IMR-90 (cell line): ENCODE data around the gene OR11G2. TPM values are rescaled to one million over a fixed set of nuclear protein-coding genes. Genes with fewer than 3 reads are reported as not detected.

Experiments
- ATAC-seq: fragments of 200-7000 bp; cut with Tn5 transposase; 2 replicates; pipeline ENCODE4 v1.9.1; 2020; ENCODE audit warnings: low read depth, mild to moderate bottlenecking, moderate library complexity
- BruUV-seq: library from RNA; stranded (reverse); fragments of 400-500 nt; replicated peaks from 2 replicates; lab custom pipeline; 2021; lab: Mats Ljungman, UMichigan
- CTCF ChIA-PET: fragments of 300-600 bp; formaldehyde crosslinking; extraction: SDS; loops from one replicate; lab custom pipeline; 2021; ENCODE audit warnings: antibody characterized with exemption; lab: Yijun Ruan, JAX
- POLR2A ChIA-PET: fragments of 300-600 bp; sonication (Branson Sonifier 250); formaldehyde crosslinking; loops from one replicate; lab custom pipeline; 2022; ENCODE audit warnings: antibody characterized with exemption; ENCODE audit not compliant: unreplicated experiment; lab: Charles Lee
- DNase-seq: peaks from one replicate; pipeline ENCODE4 v3.0.0; 2013
- H2AFZ ChIP-seq: replicated peaks from 2 replicates; pipeline ENCODE3; 2013; ENCODE audit warnings: low read length, mild to moderate bottlenecking; ENCODE audit not compliant: poor library complexity
- H2AK5ac ChIP-seq: 2 replicates; pipeline ENCODE4 v1.6.1; 2013; ENCODE audit warnings: low read depth, low read length, inconsistent platforms
- H2AK9ac ChIP-seq: replicated peaks from 2 replicates; pipeline ENCODE3; 2013; ENCODE audit warnings: mild to moderate bottlenecking, low read depth, low read length, moderate library complexity; ENCODE audit not compliant: poor library complexity
- H2BK120ac ChIP-seq: 2 replicates; pipeline ENCODE4 v1.6.1; 2013; ENCODE audit warnings: low read depth, low read length, inconsistent platforms
- H2BK15ac ChIP-seq: 3 replicates; pipeline ENCODE4 v1.6.1; 2013; ENCODE audit warnings: low read depth, low read length, inconsistent platforms
- H2BK20ac ChIP-seq: 2 replicates; pipeline ENCODE4 v1.6.1; 2013; ENCODE audit warnings: low read depth, mild to moderate bottlenecking, inconsistent platforms, low read length, moderate library complexity
- H2BK5ac ChIP-seq: 2 replicates; pipeline ENCODE4 v1.6.1; 2013; ENCODE audit warnings: mild to moderate bottlenecking, low read depth, low read length, inconsistent platforms; ENCODE audit not compliant: poor library complexity, severe bottlenecking
- H3K14ac ChIP-seq: replicated peaks from 2 replicates; pipeline ENCODE4 v1.6.1; 2013; ENCODE audit warnings: low read depth, low read length, inconsistent platforms
- H3K18ac ChIP-seq: 2 replicates; pipeline ENCODE4 v1.6.1; 2013; ENCODE audit warnings: low read depth, low read length, control low read depth
- H3K23ac ChIP-seq: 2 replicates; pipeline ENCODE4 v1.6.1; 2013; ENCODE audit warnings: low read depth, low read length, inconsistent platforms
- H3K27ac ChIP-seq: 2 replicates; pipeline ENCODE4 v1.5.1; 2013; ENCODE audit warnings: mild to moderate bottlenecking, control low read depth, low read length; ENCODE audit not compliant: insufficient read depth
- H3K27me3 ChIP-seq: 2 replicates; pipeline ENCODE4 v1.6.1; 2013; ENCODE audit warnings: low read length; ENCODE audit not compliant: control insufficient read depth, insufficient read depth
- H3K36me3 ChIP-seq: 2 replicates; pipeline ENCODE4 v1.6.1; 2013; ENCODE audit warnings: low read length, mixed read lengths; ENCODE audit not compliant: control insufficient read depth, insufficient read depth
- H3K4ac ChIP-seq: 2 replicates; pipeline ENCODE4 v1.6.1; 2013; ENCODE audit warnings: low read depth, low read length, inconsistent platforms
- H3K4me1 ChIP-seq: 2 replicates; pipeline ENCODE4 v1.6.1; 2013; ENCODE audit warnings: low read length, mixed read lengths; ENCODE audit not compliant: control insufficient read depth, insufficient read depth
- H3K4me2 ChIP-seq: 2 replicates; pipeline ENCODE4 v1.6.1; 2013; ENCODE audit warnings: low read depth, mild to moderate bottlenecking, control low read depth, low read length, moderate library complexity
- H3K4me3 ChIP-seq: 2 replicates; pipeline ENCODE4 v1.5.1; 2013; ENCODE audit warnings: low read depth, mild to moderate bottlenecking, control low read depth, low read length, moderate library complexity; ENCODE audit not compliant: insufficient read depth
- H3K56ac ChIP-seq: 2 replicates; pipeline ENCODE4 v1.6.1; 2013; ENCODE audit warnings: low read length, inconsistent platforms; ENCODE audit not compliant: insufficient read depth; ENCODE audit errors: extremely low read depth
- H3K79me1 ChIP-seq, 2 experiments: 2 replicates each; pipeline ENCODE4 v1.6.1; 2013; ENCODE audit warnings: low read length in 2 of 2, inconsistent platforms in 1 of 2, low read depth in 1 of 2
- H3K9ac ChIP-seq: 2 replicates; pipeline ENCODE4 v1.6.1; 2013; ENCODE audit warnings: low read depth, low read length, control low read depth
- H3K9me1 ChIP-seq: 2 replicates; pipeline ENCODE4 v1.6.1; 2013; ENCODE audit warnings: low read length, inconsistent platforms; ENCODE audit not compliant: insufficient read depth
- H3K9me3 ChIP-seq: 2 replicates; pipeline ENCODE4 v1.6.1; 2013; ENCODE audit warnings: low read length; ENCODE audit not compliant: control insufficient read depth, insufficient read depth
- H4K20me1 ChIP-seq: 2 replicates; pipeline ENCODE4 v1.6.1; 2013; ENCODE audit warnings: low read length, inconsistent platforms; ENCODE audit not compliant: insufficient read depth
- H4K5ac ChIP-seq: 2 replicates; pipeline ENCODE4 v1.6.1; 2013; ENCODE audit warnings: mild to moderate bottlenecking, low read depth, low read length, control low read depth
- H4K8ac ChIP-seq, 2 experiments: 2 replicates each; pipeline ENCODE4 v1.6.1; 2013; ENCODE audit warnings: low read depth in 2 of 2, low read length in 2 of 2, control low read depth in 1 of 2, inconsistent platforms in 1 of 2
- H4K91ac ChIP-seq: 2 replicates; pipeline ENCODE4 v1.6.1; 2013; ENCODE audit warnings: low read depth, low read length, inconsistent platforms; ENCODE audit not compliant: insufficient read depth
- BHLHE40 ChIP-seq: fragments of 150-350 bp; IDR thresholded peaks from 2 replicates; pipeline ENCODE4 v1.6.1; 2016; ENCODE audit warnings: mild to moderate bottlenecking, low read depth, low read length
- CEBPB ChIP-seq: IDR thresholded peaks from 2 replicates; pipeline ENCODE4 v1.6.1; 2012; ENCODE audit warnings: low read depth, low read length, improper control_type of control experiment
- CHD1 ChIP-seq: IDR thresholded peaks from 2 replicates; pipeline ENCODE4 v1.6.1; 2012; ENCODE audit warnings: low read depth, low read length, improper control_type of control experiment
- FOS ChIP-seq: fragments of 150-350 bp; IDR thresholded peaks from 2 replicates; pipeline ENCODE4 v1.6.1; 2016; ENCODE audit warnings: low read depth, low read length
- MAFK ChIP-seq: IDR thresholded peaks from 2 replicates; pipeline ENCODE4 v1.6.1; 2012; ENCODE audit warnings: low read depth, low read length, improper control_type of control experiment
- MAZ ChIP-seq: IDR thresholded peaks from 2 replicates; pipeline ENCODE4 v1.6.1; 2012; ENCODE audit warnings: low read depth, mild to moderate bottlenecking, low read length, improper control_type of control experiment, moderate library complexity, borderline replicate concordance
- MXI1 ChIP-seq: IDR thresholded peaks from 2 replicates; pipeline ENCODE4 v1.6.1; 2012; ENCODE audit warnings: low read depth, mild to moderate bottlenecking, low read length, moderate library complexity, borderline replicate concordance
- NFE2L2 ChIP-seq: fragments of 150-350 bp; IDR thresholded peaks from 2 replicates; pipeline ENCODE4 v1.6.1; 2016; ENCODE audit warnings: low read depth, mild to moderate bottlenecking, low read length
- POLR2A ChIP-seq: IDR thresholded peaks from 2 replicates; pipeline ENCODE4 v1.6.1; 2012; ENCODE audit warnings: mild to moderate bottlenecking, low read depth, low read length
- RAD21 ChIP-seq: IDR thresholded peaks from 2 replicates; pipeline ENCODE4 v1.6.1; 2012; ENCODE audit warnings: low read length, improper control_type of control experiment
- RCOR1 ChIP-seq: IDR thresholded peaks from 2 replicates; pipeline ENCODE4 v1.6.1; 2012; ENCODE audit warnings: mild to moderate bottlenecking, low read length, improper control_type of control experiment; ENCODE audit not compliant: insufficient replicate concordance
- RFX5 ChIP-seq: IDR thresholded peaks from 2 replicates; pipeline ENCODE4 v1.8.0; 2012; ENCODE audit warnings: low read depth, mild to moderate bottlenecking, low read length, moderate library complexity
- SMC3 ChIP-seq: fragments of 150-350 bp; IDR thresholded peaks from 2 replicates; pipeline ENCODE4 v1.6.1; 2016; ENCODE audit warnings: low read depth, mild to moderate bottlenecking, antibody characterized with exemption, low read length, moderate library complexity
- WGBS, 2 experiments: methylation state at CpG; one replicate each; pipeline versions ENCODE4 v1.1.5 to v1.1.7; 2013; ENCODE audit warnings: missing lambda C conversion rate in 2 of 2; ENCODE audit not compliant: insufficient read length in 1 of 2; ENCODE audit errors: extremely low coverage in 2 of 2; 5-methylcytosine and 5-hydroxymethylcytosine counted together
- dilution Hi-C: fragments of 300-500 bp; cut with HindIII; formaldehyde crosslinking; loops from one replicate; pipeline ENCODE4 v1.14.3; 2018; ENCODE audit warnings: low sequenced_read_pairs; ENCODE audit not compliant: unreplicated experiment
- in situ Hi-C: fragments of 300-500 bp; cut with MboI; formaldehyde crosslinking; loops from 3 replicates; pipeline ENCODE4 v1.14.3; 2019; ENCODE audit warnings: low sequenced_read_pairs, inconsistent platforms, mixed read lengths
- intact Hi-C: fragments of 100-400 bp; cut with micrococcal nuclease; formaldehyde crosslinking; loops from 2 replicates; pipeline ENCODE4 v1.10.0; 2022
- polyA plus RNA-seq, 3 experiments: library from polyadenylated mRNA; depleted of rRNA; stranded (reverse); fragments of >200 nt; gene quantifications; 2 replicates each; pipeline ENCODE4 v1.2.3, GENCODE V29; 2012; ENCODE audit warnings: low replicate concordance in 1 of 3
- total RNA-seq: library from RNA; depleted of rRNA; stranded (reverse); fragments of >200 nt; gene quantifications from 2 replicates; pipeline ENCODE4 v1.2.3, GENCODE V29; 2012
- TF ChIP-seq, protein P1 (sequence below): conservative IDR thresholded peaks from 2 replicates; pipeline ENCODE4 v1.5.1; 2012; ENCODE audit warnings: mild to moderate bottlenecking, low read depth, low read length, improper control_type of control experiment
- TF ChIP-seq, protein P2 (sequence below): fragments of 150-350 bp; IDR thresholded peaks from 2 replicates; pipeline ENCODE4 v1.6.1; 2017; ENCODE audit warnings: mild to moderate bottlenecking, antibody characterized with exemption, low read length, low read depth
- TF ChIP-seq, protein P3 (sequence below): fragments of 150-350 bp; IDR thresholded peaks from 2 replicates; pipeline ENCODE4 v1.6.1; 2016; ENCODE audit warnings: low read depth, mild to moderate bottlenecking, low read length, moderate library complexity, borderline replicate concordance

OR11G2 gene
- total and polyA plus RNA-seq, 2 of the 4 experiments (the other 2 are of a cell fraction): not detected

DNA sequence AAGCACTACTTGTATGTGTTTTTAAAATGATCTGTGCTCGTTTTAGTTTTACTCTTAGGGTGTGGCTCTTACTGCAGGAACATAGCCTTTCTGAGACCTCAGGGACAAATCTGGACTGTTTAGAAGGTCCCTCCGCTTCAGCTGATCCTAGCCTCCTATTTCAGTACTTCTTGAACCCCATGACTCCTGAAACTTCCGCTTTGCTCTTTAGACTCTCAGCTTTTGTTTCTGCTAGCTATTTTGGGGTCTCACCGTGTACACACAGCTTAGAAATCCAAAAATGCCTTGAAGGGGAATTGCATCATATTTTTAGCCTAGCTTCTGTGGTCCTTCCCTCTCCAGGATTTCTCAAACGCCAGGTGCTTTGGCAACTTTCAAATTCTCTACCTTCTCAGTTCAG, 8.3 kb downstream of the OR11G2 start:
- CTCF ChIA-PET: no interaction called here

More for the DNA sequence above, 8.3 kb downstream of the OR11G2 start:
- Histone ChIP-seq H3K23ac (no peak overlapping the region), H2AK5ac (no peak overlapping the region), H2BK5ac (no peak overlapping the region), H4K5ac (no peak overlapping the region), H3K27me3 (no peaks in the 10 kb centered on the region), H2BK120ac (no peak overlapping the region), H3K9ac (no peak overlapping the region), H3K18ac (no peak overlapping the region), H3K14ac (no peak overlapping the region), H3K4ac (no peak overlapping the region), H3K9me1 (no peaks in the 10 kb centered on the region), H4K8ac (no peak overlapping the region), H2AFZ (no peak overlapping the region), H3K56ac (no peak overlapping the region), H2BK15ac (no peak overlapping the region), H4K20me1 (no peaks in the 10 kb centered on the region), H4K91ac (no peak overlapping the region), H3K4me1 (no peaks in the 10 kb centered on the region), H3K9me3 (peaks cover 7% of the 10 kb centered on the region; the same call in 1 of the 2 replicates), H2AK9ac (no peak overlapping the region), H3K4me2 (no peak overlapping the region), H3K4me3 (no peak overlapping the region), H2BK20ac (no peak overlapping the region), H3K79me1 (no peaks in the 10 kb centered on the region), H3K27ac (no peak overlapping the region), H3K36me3 (no peaks in the 10 kb centered on the region)
- 34% methylated on average over 3 of the region's 5 CpGs; no CpG with 5 or more reads in 1 of the 2 experiments for WGBS, 2 experiments
- no peak for DNase-seq
- no TSS peak for BruUV-seq
- TF ChIP-seq CEBPB (no peak), FOS (no peak), CHD1 (no peak), MAFK (no peak), MAZ (no peak), BHLHE40 (no peak), NFE2L2 (no peak), RFX5 (no peak), RAD21 (no peak), SMC3 (no peak), POLR2A (no peak), MXI1 (no peak), RCOR1 (no peak)
- TF ChIP-seq, protein P1, sequence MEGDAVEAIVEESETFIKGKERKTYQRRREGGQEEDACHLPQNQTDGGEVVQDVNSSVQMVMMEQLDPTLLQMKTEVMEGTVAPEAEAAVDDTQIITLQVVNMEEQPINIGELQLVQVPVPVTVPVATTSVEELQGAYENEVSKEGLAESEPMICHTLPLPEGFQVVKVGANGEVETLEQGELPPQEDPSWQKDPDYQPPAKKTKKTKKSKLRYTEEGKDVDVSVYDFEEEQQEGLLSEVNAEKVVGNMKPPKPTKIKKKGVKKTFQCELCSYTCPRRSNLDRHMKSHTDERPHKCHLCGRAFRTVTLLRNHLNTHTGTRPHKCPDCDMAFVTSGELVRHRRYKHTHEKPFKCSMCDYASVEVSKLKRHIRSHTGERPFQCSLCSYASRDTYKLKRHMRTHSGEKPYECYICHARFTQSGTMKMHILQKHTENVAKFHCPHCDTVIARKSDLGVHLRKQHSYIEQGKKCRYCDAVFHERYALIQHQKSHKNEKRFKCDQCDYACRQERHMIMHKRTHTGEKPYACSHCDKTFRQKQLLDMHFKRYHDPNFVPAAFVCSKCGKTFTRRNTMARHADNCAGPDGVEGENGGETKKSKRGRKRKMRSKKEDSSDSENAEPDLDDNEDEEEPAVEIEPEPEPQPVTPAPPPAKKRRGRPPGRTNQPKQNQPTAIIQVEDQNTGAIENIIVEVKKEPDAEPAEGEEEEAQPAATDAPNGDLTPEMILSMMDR: no peak
- TF ChIP-seq, protein P2, sequence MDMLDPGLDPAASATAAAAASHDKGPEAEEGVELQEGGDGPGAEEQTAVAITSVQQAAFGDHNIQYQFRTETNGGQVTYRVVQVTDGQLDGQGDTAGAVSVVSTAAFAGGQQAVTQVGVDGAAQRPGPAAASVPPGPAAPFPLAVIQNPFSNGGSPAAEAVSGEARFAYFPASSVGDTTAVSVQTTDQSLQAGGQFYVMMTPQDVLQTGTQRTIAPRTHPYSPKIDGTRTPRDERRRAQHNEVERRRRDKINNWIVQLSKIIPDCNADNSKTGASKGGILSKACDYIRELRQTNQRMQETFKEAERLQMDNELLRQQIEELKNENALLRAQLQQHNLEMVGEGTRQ: no peak
- TF ChIP-seq, protein P3, sequence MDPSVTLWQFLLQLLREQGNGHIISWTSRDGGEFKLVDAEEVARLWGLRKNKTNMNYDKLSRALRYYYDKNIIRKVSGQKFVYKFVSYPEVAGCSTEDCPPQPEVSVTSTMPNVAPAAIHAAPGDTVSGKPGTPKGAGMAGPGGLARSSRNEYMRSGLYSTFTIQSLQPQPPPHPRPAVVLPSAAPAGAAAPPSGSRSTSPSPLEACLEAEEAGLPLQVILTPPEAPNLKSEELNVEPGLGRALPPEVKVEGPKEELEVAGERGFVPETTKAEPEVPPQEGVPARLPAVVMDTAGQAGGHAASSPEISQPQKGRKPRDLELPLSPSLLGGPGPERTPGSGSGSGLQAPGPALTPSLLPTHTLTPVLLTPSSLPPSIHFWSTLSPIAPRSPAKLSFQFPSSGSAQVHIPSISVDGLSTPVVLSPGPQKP: no peak
- dilution Hi-C loops (no loop called here), intact Hi-C loops (no loop called here), in situ Hi-C loops (no loop called here)
- POLR2A ChIA-PET: no interaction called here
- ATAC-seq: no peak
